GM15510 (cell line): ENCODE results near the gene KRTAP12-4.

Source experiments
- POLR2A ChIP-seq: IDR thresholded peaks from 3 replicates; pipeline ENCODE4 v1.6.1; 2011; ENCODE audit warnings: borderline replicate concordance; ENCODE audit not compliant: insufficient read length; ENCODE audit errors: extremely low read depth

KRTAP12-4 gene

DNA sequence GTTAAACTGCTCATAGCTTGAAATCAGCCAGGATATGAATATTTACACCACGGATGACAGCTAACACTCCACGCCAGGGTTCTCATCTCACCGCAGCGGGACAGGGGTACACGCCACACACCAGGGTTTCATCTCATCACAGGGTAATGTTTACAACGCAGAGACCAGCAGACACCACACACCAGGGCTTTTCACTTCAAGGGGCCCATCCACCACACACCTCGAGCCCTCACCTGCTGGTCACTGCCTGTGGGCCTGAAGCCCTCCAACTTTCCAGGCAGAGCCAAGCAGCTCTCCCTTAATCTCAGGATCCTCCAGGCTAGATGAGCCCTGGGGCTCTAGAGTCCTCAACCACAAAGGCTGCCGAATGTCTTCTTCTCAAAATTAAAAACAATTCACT, 41.2 kb upstream of the KRTAP12-4 start:
- no peak for TF ChIP-seq POLR2A

DNA sequence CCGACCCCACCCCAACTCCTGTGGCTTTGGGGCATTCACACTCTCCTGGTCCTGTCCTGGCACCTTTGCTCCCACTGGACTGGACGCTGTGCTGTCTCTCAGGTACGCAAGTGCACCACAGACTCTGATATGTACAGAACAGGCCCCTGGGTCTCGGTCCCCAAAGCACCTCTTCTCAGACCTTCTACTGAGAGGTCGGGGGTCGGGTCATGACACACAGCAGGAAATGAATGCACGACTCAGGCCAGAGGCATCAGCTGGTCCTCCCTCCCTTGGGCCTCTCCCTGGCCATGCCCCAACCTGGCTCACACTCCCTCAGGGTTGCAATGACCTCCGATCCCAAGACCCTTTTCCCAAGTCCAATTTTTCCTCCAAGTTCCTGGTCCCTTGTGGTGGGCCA, 40.7 kb upstream of the KRTAP12-4 start:
- TF ChIP-seq POLR2A, result no peak

DNA sequence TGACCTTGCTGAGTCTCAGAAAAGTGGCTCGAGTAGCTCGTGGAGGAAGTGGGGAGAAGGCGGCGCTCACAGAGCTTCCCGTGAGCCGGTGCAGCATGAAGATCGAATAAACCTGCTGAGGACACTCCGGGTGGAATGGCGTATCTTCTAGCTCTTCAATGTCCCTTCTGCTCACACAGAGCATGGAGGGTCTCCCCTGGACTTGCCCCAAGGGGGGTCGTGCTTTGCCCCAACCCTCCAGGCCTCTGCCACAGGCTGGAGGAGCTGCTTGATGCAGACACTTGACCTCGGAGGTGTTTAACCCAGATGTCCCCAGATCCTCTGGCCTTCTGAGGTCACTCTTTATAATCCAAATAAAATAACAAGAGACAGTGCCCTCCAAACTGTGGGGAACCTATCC, 40.3 kb upstream of the KRTAP12-4 start:
- no peak for TF ChIP-seq POLR2A

DNA sequence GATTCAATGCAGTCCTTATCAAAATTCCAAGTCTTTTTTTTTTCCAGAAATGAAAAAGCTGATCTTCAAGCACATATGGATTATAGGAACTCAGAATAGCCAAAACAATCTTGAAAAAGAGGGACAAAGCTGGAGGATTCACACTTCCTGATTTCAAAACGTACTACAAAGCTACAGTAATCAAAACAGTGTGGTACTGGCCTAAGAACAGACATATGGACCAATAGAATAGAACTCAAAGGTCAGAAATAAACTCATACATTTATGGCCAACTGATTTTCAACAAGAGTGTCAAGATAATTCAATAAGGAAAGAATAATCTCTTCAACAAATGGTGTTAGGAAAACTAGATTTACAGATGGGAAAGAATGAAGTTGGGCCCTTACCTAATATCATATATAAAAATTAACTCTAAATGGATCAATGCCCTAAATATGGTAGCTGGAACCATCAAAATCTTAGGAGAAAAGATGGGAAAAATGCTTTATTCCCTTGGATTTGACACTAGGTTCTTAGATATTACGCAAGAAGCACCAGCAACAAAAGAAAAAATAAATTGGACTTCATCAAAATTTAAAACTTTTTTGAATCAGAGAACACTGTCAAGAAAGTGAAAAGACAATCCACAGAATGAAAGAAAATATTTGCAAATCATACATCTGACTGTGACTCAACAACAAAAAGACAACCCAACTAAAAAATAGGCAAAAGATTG, 38.5 kb upstream of the KRTAP12-4 start:
- no peak for TF ChIP-seq POLR2A

DNA sequence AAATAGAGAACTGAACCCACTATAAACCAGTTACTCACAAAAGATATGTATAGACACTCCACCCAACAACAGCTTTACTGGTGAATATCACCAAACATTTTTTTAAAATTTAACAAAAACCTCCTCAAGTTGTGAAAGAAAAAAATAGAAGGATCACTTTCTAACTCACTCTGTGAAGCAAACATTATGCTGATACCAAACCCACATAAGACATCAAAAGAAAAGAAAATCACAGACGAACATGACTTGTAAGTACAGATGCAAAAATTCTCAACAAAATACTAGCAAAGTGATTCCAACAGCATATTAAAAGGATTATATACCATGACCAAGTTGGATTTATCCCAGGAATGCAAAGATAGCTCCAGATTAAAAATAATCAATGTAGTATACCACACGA, 37.2 kb upstream of the KRTAP12-4 start:
- no peak for TF ChIP-seq POLR2A

DNA sequence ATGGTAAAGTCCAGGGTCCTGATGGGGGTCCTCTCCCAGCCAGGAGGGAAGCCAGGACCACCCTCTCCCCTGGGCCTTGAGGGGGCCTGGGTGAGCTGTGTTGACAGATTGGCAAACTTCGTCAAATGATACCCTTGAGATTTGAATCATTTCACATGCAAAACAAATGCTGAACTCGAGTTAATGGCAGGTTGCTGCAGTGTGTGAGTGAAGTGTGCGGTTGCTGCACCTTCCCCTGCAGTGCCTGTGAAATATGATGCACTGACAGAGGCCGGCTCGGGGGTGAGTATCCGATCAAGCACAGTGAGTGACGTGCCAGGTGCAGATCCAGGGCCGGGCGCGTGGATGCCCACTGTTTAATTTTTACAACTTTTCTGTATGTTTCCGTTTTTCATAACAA, 33.2 kb upstream of the KRTAP12-4 start:
- no peak for TF ChIP-seq POLR2A

DNA sequence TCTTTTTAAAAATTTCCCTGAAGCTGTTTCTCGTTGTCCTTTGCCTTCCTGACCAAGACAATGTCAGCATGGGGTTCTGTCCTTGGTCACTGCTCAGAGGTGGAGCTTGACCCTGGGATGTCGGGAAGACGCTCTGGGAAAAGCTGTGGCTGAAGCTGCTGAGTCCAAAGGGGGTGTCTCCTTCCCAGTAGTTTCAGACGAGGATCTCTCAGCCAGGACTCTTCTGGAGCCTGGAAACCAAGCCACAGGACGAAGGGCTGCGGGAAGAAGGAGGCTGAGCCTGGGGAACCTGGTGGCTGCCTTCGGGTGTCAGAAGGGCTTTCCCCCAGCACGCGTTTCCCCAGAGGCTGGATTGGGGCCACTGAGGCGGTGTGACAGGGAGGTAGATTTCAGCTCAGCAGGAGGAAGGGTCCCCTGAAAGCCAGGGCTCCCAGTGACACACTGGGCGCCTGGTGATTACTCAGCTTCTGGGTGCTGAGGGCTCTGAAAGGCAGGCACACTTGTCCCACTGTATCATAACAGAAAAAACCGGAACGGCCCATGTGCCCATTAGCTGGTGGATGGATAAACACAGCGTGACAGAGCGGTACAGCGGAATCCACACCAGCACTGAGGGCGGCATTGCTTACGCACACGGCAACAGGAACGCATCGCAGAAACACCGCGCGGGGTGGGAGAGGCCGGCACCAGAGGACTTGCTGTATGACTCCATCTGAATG, 32.5 kb upstream of the KRTAP12-4 start:
- no peak for TF ChIP-seq POLR2A

DNA sequence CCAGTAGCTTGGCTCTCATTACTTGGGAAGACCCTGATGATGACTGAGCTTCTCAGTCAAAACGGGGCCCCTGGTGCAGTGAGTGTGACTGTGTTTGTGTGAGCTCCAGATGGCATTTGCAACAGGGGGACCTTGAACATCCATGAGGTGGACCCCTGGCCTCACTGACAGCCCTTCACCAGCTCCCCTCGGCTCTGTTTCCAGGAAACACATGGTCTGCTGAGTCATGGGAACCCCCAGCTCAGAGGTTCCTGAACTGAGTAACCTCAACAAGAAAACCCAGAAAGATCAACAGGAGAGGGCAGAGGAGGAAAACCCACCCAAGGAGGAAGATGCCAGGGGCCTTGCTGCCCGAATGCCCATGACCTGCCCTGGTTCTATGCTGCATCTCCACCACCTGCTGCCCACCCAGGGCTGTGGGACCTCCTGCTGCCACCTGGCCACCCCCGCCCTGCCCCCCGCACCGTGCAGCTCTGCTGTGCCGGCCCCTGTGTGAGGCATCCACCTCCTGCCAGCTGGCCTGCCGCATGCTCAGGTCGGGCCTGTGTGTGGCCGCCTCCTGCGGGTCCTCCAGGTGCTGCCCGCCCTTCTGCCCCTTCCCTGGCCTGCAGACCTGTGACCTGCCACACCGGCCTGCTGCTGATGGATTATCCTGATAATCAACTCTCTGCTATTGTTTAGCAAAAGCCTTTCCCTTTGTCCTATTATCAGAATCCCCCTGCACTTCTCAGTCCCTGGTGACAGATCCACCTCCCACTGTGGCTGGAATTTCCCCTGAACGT, 31.7 kb upstream of the KRTAP12-4 start:
- no peak for TF ChIP-seq POLR2A

DNA sequence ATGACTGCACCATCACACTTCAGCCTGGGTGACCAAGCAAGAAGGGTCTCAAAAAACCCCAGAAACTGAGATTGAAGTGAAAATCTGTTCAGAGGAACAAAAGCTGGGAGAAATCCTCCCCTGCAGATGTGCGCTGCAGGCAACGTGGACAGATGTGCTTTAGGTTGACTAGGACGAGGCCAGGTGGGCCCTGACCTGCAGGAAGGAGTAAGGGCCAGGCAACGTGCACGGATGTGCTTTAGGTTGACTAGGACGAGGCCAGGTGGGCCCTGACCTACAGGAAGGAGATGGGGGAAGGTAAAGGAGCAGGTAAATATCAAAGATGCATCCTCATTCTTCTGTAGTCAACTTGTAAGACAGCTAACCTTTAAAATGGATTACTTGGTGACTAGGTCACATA, 30.0 kb upstream of the KRTAP12-4 start:
- TF ChIP-seq POLR2A, result no peak

DNA sequence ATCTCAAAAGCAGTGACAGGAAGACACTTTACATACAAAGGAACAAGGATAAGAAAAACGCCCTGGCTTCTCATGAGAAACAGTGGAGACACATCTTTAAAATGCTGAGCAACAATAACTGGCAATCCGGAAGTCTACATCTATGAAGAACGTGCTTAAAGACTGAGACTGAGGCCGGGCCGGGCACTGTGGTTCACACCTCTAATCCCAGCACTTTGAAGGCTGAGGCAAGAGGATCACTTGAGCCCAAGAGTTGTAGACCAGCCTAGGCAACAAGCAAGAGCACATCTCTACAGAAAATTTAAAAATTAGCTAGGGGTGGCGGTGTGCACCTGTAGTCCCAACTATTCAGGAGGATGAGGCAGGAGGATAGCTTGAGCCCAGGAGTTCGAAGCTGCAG, 29.6 kb upstream of the KRTAP12-4 start:
- no peak for TF ChIP-seq POLR2A

DNA sequence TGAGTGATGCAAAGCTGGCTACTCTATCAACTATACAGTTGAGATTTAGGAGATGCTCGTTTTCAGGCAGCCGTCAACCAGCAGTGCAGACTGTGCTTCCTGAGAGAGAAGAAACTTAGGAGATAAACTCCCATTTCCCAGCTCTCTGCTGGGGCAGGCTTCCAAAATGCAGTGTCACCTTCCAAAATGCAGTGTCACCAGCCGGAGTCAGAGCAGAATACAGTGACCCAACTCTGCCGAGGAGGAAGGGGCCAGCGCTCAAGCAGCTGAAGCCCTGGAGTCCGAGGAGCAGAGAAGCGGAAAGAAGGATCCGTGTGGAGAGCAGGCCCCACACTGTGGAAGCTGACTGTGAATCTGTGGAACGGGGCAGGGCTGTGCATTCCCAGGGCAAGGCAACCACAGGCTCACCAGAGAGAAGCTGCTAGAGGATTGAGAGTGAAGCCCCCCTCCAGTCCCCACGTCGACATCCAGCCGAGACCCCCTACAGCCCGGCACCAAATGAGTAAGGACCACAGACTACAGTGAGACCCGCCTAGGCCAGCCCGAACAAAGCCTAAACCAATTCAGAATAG, 28.2 kb upstream of the KRTAP12-4 start:
- TF ChIP-seq POLR2A, result no peak

DNA sequence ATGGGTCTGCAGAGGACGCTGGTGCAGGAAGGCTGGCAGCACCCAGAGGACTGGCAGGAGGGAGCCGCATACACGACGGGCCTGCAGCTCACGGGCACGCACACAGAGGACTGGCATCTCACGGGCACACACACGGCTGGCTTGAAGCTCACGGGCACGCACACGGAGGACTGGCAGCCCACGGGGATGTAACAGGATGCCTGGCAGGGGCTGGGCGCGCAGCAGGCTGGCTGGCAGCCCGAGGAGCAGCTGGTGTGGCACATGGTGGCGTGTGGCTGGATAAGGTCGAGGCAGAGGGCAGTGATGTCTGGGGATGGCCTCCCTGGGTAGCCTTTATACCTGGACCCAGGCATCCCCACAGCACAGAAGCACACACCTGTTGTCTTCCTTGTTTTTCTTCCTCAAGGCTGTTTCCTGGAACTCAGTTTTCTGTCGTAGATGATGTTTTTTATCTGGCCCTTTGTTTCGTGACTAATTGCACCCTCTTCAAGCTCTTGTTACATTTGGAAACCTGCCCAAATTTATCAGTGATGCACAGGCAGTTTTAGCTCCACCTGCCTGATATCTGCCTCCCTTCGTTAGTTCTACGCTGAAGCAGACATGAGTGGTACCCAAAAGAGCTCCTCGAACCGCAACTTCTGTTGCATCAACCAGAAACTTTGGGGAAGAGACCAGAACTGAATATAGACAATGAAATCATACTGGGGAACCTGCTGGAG, 27.6 kb upstream of the KRTAP12-4 start, which contains the start of gene KRTAP12-1:
TSS of gene KRTAP12-1 (minus strand) at position 303 of the 719 bp plus-strand sequence. CDS start at position 263, 40 bp downstream.
- no peak for TF ChIP-seq POLR2A

DNA sequence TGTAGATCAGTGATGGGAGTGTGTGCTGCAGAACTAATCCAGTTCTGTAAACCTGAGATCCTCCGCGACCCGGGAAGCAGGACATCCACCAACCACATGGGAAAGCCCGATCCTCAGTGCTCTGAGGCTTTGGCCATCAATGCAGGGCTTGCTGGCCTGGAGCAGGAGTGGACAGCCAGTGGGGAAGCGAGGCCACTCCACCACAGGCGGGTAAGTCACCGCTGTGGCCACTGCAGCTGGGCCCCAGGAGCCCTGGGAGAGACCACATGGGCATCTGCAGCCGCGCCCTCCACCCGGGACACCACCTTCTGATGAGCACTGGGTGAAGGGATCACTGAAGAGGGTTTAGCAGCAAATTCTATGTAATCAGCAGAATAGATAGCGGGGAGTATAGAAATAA, 26.7 kb upstream of the KRTAP12-4 start:
- no peak for TF ChIP-seq POLR2A

DNA sequence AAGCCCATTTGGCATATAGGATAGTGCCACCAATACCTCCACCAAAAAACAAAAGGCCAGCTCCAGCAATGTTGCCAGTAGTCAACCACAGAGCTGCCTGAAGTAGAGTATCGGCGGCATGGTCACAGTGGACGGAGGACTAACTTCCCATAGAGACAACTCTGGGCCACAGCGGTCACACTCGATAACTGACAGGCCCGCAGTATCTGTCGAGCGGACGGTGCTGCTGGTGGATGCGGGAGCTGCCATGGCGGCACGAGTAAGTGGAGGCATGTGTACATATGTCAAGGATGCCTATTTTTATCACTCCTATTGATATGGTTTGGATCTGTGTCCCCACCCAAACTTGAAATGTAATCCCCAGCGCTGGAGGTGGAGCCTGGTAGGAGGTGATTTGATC, 23.4 kb upstream of the KRTAP12-4 start:
- TF ChIP-seq POLR2A, result no peak

DNA sequence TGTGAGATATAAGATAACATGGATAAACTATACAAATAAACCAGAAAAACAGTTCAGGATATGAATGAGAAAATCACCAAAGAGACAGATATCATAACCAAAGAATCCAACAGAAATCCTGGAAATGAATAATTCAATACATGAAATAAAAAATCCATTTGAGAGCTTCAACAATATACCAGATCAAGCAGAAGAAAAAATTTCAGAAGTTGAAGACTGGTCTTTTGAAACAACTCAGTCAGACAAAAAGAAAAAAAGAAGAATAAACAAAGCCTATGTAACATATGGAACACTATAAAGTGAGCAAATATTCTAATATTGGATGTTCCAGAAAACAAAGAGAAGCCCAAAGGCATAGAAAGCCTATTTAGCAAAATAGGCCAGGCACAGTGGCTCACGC, 17.5 kb upstream of the KRTAP12-4 start:
- no peak for TF ChIP-seq POLR2A

DNA sequence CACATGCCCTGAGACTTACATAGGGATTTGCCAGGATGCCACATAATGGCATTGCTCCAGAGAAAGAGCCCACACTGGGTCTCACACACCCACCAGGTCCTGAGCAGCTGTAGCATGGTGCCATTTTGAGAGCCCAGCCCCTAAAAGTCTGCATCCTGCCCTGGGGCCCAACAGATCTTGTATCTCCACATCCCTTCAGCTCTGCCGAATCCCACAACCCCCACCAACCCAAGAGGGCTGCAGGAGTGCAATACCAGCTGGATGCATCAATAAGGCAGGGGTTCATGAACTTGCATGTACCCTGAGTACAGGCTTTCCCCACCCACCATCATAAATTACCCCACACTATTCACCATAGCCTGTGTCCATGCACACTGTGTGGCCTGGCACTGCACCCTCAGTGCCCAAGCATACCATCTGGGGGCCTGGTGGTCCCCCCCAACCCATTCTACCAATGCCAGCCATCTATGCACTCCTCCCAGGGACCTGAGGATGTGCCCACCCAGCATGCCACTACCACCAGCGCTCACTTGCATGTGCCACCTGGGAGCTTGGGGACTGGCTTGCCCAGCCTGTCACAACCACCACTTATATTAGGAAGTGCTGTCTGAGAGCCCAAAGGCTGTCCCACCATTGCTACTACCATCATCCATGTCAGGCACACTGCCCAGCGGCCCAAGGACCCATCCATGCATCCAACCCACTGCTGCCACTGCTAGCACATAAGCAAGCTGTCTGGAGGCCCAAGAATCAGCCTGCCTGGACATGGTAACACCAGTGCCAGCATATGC, 16.4 kb upstream of the KRTAP12-4 start:
- TF ChIP-seq POLR2A, result no peak
